HG03175 (cell line): ENCODE data around the gene RPL35.
A peak's percentile ranks its signal among the peaks of the same experiment; 100 is the strongest.
"Not testable (repeated sequence)": the region's sequence is repeated elsewhere in the genome, so short reads cannot be mapped to it uniquely, and the experiment has no call there.

Experiments
- ATAC-seq: cut with Tn5 transposase; IDR thresholded peaks from one replicate; pipeline ENCODE4 v1.9.1; 2021; ENCODE audit warnings: mild to moderate bottlenecking, moderate library complexity; ENCODE audit not compliant: unreplicated experiment

The RPL35 gene

GRCh38 chr9:124852829-124853531, 8.8 kb downstream of the RPL35 start, which contains the start of gene WDR38:
Gene WDR38 (plus strand): TSS chr9:124853460. CDS start chr9:124853532, 72 bp downstream.
- peak; percentile 66 for ATAC-seq

DNA sequence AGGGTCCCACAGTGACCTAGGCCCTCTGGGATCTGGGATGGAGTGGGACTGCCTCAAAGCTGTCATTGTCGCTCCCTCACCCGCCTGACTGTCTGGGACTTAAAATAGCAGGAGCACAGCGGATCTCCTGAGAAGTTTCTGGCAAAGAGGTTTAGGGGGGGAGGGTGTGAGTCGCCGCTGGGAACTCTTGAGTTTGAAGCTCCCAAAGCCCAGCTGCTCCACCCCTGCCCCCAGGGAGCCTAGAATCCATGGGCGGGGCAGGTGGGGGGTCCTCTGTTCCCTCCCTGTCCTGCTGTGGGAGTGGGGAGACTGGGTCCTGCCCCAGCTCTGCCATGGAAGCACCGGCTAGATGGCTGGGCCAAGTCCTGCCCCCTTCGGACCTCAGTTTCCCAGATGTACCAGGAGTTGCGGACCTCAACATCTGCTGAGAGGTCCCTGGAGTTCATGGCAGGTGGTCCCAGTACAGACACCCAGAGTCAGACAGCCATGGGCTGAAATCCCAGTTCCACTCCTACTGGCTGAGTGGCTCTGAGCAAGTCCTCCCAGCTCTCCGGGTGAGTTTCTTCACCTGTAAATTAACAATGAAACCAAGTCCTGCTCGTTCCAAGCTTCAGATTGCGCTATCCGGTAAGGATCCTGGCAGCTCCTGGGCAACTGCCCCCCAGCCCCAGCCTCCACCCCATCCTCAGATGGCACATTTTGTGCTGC, 9.5 kb downstream of the RPL35 start:
- ATAC-seq: no peak

GRCh38 chr9:124849801-124850200, 12.0 kb downstream of the RPL35 start:
- ATAC-seq: no peak

GRCh38 chr9:124846969-124847368, 14.8 kb downstream of the RPL35 start:
- no peak for ATAC-seq

DNA sequence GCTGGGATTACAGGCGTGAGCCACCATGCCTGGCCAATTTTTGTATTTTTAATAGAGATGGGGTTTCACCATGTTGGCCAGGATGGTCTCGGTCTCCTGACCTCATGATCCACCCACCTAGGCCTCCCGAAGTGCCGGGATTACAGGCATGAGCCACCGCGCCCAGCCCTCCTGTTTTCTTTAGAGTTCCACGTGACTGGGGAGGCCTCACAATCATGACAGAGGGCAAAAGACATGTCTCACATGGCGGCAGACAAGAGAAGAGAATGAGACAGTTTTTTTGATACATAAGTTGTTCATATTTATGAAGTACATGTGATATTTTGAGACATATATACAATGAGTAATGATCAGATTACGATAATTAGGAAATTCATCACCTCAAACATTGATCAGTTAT, 15.3 kb downstream of the RPL35 start:
- not testable (repeated sequence) for ATAC-seq

DNA sequence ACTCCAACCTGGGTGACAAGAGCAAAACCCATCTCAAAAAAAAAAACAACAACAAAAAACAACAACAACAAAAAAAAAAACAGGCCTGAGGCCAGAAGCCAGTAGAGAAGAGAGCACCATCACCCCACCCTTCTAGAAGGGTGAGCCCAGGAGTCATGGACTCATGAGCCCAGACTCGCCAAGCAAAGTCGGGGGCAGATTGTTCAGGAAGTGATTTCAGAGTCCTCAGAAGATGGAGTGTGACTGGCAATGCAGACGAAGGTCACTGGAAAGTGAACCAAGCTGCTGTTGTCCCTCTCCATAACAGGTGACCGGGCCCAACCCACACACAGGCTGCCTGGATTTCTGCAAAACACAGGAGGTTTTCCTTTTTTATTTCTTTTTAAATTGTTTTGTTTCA, 17.5 kb downstream of the RPL35 start:
- no peak for ATAC-seq

GRCh38 chr9:124843456-124844034, 18.2 kb downstream of the RPL35 start:
- ATAC-seq: no peak

GRCh38 chr9:124841075-124841821, 20.5 kb downstream of the RPL35 start:
- no peak for ATAC-seq

DNA sequence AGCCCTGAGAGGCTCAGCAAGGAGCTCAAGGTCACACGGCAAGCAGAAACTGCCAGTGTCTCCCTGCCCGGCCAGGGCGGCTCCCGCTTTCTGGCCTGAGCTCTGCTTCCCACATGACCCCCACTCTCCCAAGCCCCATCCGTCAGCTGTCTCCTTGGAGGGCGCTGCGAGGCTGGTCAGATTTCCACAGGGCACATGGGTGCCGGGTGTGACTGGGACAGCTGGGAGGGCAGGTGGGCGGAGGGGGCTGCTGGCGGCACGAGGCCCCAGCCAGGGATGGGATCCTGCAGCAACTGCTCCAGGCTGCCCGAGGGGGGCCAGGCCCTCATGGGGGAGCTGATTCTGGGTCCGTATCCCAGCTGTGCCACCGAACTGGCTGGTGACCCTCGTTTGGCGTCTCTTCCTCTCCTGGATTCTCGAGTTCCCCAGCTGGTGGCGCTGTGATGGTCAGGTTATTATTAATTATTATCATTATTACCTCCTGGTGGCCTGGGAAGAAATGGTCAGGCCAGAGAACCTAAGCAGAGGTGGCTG, 21.4 kb downstream of the RPL35 start:
- no peak for ATAC-seq

DNA sequence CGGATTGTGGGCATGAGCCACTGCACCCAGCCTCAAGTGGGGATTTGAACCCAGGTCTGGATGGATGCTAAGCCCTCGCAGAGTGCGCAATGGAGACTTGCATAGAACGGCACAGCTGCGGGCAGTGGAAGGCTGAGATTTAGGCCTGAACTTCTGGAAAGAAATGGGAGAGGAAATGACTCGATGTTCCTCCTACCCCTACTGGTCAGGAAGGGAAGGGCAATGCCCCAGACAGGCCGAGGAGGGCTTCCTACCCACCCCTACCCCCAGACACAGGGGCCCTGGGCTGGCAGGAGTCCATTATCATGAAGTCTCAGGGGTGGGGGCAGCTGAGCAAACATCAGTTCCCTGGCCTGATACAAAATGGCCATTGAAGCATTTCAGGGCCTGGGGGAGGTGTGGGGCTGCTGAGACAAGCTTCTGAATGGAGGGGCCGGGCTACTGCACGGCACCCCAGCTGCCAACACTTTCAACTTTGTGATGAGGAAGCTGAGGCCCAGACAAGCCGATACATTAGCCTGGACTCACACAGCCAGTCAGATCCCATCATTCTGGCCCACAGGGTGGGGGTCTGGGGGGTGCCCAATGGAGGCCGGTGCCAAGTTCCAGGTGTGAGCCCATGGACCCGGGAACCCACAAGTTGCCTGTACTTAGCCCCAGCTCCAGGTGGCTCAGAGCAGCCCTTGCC, 22.0 kb downstream of the RPL35 start:
- ATAC-seq: no peak

GRCh38 chr9:124838567-124839275, 23.0 kb downstream of the RPL35 start:
- not testable (repeated sequence) for ATAC-seq

DNA sequence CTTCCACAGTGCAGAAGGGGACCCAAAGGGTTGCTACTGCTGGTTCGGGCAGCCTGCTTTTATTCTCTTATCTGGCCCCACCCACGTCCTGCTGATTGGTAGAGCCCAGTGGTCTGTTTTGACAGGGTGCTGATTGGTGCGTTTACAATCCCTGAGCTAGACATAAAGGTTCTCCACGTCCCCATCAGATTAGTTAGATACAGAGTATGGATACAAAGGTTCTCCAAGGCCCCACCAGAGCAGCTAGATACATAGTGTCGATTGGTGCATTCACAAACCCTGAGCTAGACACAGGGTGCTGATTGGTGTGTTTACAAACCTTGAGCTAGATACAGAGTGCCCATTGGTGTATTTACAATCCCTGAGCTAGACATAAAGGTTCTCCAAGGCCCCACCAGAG, 23.6 kb downstream of the RPL35 start:
- not testable (repeated sequence) for ATAC-seq

DNA sequence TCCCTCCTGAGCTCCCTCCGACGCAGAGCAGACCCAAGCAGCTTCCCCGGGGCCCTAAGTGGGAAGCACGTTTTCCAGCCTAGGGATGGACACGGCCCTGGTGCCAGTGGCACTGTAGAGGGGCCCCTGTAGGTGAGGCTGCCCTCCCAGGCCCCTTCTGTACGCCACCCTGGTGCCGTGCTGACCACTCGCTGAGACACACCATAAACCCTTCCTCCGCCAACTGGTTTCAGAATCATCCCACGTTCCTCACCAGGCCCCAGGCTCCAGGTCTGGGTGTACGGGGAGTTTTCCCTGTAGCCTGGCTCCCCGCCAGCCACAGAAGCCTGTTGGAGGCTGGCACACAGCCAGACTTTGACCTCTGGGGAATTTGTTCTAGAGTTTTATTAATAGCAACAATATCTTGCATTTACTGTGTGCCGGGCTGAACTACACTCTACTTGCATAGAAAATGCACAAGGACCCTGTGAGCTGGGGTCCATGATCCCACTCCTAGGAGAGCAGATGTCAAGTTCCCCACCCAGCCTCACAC, 26.7 kb downstream of the RPL35 start:
- no peak for ATAC-seq

- ATAC-seq: no peak
Observed at GRCh38 chr9:124834591-124834990, 27.2 kb downstream of the RPL35 start.

- ATAC-seq: no peak
Observed at GRCh38 chr9:124831642-124832364, 30.0 kb downstream of the RPL35 start.

DNA sequence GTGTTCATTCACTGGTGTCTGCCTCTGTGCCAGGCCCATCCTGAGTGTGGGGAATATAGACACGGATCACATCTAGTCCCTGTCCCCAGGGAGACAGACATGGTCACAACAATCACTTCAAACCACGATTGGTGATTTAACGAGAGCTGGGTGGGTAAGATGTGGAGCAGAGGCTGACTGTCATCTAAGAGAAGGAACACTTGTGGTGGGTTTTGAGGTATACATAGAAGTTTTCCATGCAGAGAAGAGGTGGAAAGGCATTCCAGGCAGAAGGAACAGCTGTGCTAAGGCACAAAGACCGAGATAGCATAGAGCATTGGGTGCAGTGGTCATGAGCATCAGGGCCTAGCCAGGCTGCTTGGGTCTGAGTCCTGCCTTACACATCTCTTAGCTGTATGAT, 31.2 kb downstream of the RPL35 start:
- ATAC-seq: no peak

- ATAC-seq: no peak
Observed at GRCh38 chr9:124829334-124829669, 32.5 kb downstream of the RPL35 start.

GRCh38 chr9:124828489-124829333, 33.0 kb downstream of the RPL35 start:
- no peak for ATAC-seq
